GM11168 (cell line): Measurements from ENCODE around the gene IL34.

ENCODE experiments used
- in situ Hi-C: fragments of 300-500 bp; cut with MboI; formaldehyde crosslinking; loops from one replicate; pipeline ENCODE4 v1.12.0; 2022; ENCODE audit warnings: low sequenced_read_pairs; ENCODE audit not compliant: unreplicated experiment

The IL34 gene

DNA sequence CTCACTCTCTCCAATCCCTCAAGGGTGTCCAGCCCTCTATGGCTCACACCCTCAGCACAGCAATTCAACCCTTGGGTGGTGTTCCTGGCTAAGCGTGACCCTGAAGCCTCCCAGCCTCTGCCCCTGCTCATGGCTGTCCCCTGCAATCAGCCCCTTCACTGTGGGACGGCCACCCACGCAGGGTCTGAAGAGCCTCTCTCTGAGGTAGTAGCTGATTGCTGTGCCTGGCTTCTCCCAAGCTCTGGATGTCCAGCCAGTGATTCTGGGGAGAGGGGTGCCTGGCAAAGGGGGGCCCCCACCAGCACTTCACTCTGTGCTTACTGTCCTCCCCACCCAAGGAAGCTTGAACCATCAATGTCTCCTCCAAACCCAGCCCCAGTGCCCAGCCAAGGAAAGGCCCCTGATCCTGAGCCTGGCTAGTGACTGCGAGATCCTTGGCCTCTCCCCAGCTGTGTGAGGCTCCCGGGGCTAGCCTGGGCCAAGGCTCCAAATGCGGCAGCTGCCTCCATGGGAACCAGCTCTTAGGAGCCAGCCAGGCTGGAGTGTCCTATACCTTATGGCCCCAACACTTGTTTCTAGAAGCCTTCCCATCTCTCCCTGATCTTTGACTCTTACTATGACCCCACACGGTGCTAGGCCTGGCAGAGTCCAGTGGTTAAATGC is 29.6 kb downstream of the IL34 start:
- in situ Hi-C loops = no loop called here

DNA sequence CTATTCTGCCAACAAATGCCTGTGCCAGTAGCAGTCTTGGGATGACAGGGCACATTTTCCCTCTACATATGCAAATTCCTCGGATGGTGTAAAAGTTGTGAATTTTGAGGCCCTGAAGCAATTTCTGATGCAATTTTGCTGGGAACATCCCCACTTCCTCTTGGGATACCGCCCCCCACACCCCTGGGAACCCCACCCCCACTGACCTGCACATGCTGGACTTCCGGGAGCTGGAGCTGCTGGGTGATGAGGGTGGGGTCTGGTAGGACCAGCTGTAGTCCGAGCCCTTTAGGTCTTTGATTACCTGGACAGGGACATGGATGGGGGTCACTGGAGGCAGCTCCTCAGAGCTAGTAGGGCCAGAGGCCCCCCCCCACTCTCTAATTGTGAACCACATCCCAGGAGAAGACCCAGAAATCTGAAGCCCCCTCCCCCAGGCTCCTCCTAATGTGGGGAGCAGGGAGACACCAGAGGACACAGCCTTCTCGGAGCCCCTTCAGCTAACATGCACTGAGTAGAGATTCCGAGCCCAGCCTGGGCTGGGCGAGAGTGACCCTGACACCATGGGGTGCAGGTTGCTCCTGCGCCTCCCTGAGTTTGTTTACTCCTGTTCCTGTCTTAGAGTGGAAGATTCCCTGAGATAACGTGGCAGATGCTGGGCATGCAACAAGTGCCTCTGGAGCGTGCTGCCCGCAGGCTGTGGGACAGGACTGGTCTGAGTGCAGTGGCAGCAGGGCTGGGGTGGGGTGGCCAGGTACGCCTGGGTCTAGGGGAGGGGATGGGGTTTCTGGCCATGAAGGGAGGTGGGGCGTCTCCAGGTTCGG is 30.5 kb downstream of the IL34 start:
- in situ Hi-C loops = no loop called here

DNA sequence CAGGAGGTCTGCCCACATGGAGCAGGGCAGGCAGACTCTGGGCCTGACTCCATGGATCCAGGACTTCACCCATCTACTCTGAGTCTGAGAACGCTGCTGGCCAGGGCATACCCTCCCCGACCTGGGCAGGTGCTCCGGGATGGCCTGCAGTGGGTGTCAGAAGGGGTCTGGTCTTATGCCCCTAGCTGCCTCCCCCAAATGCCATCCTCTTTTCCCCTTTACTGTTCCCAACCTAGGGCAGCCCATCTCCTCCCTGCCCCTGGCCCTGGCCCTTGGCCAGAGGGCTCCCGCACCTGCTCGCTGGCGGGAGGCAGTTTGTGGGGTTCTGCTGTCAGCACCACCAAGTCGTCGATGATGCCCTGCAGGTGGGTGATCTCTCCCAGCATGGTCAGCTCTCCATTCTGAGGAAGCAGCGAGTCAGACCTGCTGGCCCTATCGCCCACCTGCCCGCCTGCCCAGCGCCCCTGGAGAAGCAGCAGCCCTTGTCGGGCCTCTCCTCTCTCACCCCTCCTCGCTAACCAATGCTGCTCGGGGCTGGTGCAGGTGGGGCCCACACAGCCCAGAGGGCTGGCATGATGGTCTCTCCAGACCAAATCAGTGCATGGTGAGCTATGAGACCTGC is 31.3 kb downstream of the IL34 start:
- in situ Hi-C loops = no loop called here

DNA sequence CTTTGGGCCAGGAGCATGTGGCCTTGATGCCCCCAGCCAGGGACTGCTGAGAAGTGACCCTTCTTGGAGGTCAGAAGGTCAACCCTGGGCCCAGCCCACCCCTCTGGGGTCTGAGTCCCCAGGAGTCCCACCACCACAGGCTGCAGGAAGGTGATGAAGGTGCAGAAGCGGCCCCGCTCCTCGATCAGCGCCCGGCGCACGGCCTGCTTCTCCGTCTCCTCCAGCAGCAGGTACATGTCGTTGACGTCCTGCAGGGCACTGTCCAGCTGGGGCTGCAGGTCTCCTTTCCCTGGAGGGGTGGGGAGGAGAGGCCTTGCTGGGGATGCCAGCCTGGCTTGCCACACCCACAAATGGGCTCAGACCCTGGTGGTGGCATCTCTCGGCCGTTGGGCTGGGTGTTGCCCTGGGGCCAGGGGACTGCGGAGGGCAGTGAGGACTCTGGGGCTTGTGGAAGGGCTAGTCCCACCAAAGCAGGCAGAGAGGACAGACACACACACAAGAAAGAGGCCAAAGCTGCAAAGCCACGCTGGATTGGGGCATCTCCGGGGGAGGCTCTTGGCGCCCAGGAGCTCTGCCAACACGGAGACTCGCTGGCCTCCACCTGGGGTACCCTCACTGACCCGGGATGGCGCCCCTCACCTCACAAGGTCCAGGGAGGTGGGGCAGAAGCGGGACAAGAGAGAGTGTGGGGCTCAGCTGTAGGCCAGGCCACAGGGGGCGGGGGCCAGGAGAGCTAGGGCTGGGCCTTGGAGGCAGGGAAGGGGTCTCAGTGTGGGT is 31.9 kb downstream of the IL34 start:
- in situ Hi-C loops = no loop called here

DNA sequence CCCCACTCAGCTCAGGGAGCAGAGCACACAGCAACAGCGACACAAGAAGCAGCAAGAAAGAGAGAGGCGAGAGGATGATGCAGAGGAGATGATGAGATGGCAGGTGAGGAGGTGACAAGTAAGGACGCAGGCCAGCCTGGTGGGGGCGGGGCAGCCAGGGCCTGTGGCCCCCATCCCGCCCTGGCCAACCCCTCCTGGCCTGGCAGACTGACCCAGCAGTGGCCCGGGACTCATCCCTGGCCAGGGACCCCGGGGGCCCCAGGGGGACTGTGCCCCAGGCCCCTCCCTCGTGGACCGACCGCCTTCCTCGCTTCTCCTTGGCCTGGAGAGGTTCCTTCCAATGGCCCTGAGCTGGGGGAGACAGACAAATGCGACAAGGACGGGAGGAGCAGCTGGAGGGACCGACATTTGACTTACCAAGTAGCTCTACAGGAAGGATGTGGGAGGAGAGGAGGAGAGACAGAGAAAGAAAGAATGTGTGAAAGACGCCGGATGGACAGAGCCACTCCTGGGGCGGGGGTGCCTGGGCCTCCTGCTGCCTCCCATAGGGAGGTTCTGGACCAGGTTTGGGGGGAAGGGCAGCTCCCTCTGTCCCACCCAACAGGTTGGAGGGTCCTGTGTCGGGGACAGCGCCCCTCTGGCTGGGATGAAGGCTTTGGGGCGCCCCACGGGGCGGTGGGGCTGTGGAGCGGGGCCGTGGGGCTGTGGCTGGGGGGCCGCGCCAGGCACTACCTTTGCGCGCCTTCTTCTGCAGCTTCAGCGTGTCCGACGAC is 32.7 kb downstream of the IL34 start:
- in situ Hi-C loops = no loop called here

DNA sequence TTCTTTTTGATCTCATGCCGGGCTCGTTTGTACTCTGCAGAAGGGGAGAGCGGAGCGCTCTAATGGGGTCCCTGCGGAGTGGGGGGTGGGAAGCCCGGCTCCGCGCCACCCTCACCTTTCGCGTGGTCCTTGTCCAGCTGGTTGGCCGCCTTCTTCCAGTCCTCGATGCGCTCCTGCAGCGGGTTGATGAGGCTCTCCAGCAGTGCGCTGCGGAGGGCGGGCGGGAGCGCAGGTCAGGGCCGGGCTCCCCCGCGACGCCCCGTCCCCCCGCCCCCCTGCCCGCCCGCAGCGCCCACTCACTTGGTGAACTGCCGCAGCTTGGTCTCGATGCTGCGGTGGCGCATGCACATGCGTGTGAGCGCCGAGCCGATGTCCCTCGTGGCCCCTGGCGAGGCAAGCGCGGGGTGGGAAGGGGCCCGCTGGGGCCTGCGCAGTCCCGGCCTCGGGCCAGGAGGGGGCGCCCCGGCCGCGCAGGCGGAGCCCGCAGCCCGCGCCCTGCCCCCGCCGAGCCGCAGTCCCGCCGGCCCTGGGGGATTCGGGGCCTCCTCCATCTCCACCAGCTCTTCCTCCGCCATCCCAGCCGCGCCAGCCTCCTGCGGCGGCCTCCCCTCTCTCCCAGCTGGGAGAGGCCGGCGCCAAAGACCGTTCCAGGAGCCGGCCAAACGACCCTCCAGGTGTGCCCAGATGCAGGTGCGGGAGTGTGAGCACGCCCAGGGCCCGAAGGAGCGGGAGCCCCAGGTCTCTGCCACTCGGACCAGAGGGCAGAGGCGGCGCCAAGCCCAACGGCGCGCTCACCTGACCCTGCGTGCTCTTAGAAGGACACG is 33.5 kb downstream of the IL34 start:
- in situ Hi-C loops = no loop called here

DNA sequence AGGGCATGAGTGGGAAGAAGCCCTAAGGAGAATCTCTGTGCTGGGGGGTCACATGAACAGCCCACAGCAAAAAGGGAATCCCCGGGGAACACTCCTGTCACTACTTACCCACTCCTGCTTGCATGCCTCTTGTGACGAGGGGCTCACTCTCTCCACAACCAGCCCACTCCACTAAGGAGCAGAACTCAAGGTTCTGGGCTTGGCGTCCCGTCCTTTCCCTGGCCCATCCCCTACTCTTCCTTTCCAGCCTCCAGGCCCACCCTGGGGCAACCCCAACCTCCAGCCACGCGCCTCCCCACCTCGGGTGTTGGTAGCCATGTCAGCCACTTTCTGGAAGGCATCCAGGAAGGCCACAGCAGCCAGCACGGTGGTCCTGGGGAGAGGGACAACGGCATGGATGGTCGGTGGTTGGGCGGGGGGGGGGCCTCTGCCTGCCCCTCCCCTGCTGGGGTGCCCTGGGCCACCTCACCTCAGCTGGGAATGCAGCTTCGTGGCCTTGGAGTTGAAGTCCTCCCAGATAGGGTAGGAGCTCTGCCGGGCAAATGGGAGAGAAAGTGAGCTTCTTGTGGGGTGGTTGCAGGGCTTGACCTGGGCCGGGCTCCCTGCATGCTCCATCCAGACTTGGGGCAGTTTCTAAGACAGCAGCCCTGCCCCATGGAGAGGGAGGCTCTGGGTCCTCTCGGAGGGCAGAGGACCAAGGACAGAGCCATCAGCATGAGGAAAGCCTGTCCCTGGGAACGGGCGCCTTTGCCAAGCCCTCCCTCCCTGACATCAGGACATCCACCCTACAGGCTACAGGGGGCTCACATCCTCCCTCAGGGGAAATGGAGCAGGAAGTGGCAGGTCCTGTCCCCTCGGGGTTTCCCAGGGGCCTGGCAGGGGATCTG is 34.4 kb downstream of the IL34 start:
- in situ Hi-C loops = no loop called here

DNA sequence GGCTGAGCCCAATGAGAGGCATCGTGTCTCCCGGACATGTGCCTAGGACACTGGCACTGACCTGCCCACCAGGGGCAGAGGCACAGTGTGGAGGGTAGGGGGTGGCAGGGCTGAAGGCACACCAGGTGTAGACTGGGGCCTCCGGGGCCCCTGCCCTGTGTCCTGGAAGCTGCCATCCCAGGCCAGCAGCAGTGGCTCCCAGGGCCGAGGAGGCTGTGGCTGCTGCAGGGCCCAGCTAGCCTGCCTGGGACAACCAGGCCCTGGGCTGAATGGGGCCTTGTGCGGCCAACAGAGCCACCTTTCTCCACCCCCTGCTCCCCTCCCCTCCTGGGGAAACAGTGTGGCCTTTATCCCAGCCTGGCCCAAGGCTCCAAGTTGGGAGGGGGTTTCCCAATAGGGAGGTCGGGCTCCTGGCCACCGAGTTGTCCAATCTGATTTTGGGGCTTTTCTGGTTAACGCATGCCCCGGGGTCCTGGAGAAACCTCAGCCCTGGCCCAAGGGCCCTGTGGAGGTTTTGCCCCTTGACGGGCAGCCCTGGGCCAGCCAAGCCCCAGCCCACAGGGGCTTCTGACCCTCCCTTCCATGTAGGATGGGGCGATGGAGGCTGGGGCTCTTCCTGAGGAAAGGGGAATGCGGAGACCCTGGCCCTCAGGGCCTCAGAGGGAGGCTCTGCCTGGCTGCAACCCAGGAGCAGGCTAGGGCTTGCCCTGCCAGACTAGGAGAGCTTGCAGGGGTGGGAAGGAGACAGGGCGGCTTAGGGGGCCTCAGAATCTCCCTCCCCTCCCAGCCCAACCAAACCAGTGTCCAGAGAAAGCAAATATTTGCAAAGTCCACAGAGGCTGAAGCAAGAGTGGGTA is 35.3 kb downstream of the IL34 start:
- in situ Hi-C loops = no loop called here

DNA sequence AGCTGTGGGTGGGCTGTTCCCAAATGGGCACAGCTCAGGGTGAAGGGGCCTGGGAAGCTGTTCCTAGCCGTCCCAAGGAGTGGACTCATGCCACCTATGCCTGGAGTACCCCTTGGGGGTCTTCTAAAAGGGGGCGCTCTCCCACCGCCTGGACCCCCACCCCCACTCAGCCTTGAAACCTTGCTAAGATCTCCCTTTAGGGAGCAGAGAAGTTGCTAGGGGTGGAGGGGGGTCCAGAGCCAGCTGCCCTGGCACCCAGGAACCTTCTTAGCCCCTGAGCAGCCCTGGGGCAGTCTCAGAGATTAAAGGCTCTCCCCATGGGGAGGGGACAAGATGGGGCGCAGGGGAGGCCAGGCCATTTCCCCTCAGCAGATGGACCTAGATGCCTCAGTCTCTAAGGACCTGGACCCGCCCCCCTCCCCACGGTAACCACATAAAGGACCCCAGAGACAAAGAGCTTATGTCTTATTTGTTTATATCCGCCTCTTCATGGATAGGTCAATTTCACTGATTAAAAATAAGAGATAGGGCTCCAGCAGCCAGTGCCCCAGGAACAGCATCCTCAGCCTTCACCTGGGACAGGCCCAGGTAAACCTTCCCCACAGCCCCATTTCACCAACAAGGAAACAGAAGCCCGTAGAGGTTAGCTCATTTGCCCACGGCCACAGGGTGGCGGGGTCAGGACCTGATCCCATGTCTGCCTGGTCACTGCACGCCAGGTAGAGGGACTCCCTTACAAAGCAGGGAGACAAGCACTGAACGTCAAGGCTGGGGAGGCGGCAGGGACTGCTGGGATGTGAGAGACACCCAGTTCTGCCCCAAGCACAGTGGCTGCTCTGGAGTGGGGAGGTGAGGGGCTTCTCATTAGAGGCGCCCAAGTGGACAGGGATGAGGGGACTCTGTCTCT is 36.1 kb downstream of the IL34 start:
- in situ Hi-C loops = no loop called here

DNA sequence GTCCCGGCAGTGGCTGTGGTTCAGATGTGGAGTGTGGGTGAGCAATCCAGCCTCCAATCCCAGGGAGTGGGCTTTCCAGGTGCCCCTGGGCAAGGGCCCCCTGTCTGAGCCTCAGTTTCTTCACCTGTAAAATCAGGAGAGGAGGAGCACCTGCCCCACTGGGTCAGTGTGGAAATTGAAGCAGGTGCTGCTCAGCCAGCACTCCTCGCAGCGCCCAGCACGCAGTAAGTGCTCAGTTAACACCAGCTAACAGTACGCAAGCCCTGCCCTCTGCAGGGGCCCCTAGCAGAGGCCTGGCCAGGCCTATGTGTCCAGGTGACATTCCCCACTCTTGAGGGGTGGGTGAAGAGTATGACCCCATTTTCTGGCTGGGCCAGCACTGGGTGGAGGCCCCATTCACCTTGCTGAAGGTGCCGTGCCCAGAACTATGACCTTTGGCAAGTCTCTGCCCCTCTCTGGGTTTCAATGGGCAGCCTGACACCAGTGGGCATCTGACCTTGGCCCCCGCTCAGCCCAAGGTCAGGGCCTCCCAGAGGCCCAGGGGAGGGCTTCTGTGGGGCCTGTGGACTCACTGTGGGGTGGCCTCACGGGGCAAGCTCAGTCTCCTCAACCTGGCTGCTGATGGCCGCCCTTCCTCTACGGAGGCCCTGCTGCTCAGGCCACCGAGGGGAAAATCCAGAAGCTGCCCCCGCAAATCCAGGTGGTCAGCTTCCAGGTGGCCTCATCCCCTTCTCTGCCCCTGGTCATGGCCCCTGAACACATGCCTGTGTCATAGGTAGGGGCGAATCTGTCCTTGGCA is 37.0 kb downstream of the IL34 start:
- in situ Hi-C loops = no loop called here

DNA sequence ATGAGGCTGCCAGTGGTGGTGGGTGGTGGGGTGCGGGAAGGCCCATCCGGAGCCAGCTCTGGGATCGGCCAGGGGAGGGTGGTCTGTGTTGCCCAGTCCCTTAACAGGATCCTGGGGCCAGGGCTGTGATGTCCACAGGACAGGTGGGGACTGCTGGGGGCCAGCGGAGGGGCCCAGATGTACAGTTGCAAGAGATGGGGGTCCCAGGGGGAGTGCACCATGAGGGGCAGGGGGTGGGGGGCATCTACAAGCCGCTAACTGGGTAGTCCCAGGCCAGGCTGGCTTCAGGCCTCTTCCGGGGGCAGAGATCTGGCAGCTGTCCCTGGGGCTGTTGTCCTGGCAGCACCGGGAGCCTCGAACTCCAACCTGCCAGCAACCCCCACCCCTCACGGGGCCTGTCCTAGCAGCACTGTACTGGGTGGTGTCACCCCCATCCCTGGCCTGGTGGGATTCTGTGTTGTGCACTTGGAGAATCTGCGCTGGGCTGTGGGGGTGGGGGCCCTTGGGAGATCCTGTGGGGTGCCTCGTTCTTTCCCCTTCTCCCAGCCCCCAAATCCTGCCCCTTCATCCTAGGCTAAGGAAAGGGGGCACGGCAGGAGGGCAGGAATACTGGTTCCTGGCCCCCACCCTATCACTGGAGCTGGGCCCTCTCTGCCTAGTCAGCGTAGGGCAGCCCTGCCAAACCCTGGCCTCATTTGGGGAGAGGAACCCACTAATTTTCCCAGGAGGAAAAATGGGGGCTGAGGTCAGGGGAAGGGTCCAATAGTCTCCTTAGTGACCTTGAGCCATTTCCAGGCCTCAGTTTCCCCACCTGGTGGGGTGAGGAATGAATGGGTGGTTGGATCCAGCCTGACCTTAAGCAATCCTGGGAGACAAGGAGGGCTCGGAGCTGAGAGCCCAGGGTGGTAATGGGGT is 38.0 kb downstream of the IL34 start:
- in situ Hi-C loops = no loop called here

DNA sequence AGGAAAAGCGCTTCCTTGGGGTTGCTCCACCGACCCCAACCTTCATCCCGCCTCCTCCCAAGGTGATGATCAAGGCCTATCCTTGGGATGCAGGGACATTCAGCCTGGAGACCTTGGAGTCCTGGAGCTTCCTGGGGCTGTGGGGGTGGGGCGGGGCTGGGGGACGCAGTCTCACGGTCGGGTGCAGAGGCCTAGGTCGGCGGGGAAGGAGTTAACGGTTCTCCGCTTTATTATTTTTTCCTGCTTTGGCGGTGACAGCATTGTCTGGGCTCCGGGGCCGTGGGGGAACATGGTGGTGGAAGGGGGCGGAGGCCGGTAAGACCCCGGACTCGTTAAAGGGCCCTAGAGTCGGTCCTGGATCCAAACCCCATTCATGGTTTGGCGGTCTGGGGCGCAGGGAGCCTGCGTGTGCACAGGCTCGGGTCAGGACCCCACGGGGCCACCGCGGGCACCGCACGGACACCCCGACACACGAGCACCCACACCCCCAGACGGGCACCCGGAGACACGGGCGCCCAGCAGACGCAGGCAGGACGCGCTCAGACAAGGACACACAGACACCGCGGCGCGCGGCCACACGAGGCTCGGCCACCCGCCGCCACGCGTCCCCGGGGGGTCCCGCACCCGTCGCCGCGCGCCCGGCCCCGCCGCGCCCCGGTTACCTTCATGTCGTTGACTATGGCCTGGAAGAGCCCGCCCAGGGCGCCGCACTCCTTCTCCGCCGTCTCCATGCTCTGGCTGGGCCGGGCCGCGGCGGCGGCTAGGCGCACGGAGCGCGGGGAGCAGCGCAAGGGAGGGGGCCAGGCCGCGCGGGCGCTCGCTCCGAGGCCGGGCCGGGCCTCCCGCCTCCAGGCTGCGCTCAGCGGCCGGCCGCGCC is 38.9 kb downstream of the IL34 start:
- in situ Hi-C loops = no loop called here

DNA sequence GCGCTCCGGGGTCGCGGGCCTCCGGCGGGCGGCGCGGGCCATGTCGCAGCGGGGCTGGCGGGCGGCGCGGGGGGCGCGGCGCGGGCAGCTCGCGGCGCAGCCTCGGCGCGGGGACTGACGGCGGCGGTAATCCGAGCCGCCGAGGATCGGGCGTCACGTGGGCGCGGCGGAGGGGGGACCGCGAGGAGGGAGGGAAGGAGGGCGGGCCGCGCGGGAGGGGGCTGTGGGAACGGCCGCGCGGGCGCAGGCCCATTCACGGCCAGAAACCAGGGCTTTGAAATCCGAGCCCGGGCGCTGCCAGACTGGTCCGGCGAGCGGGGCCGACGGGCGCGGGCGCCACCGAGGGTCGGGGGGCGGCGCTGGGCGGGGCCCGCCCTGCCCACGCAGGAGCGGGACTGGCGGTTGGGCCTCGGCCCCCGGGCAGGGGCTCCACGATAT is 39.6 kb downstream of the IL34 start, which contains the start of gene MTSS2:
Gene MTSS2 (minus strand): TSS at position 116 of the 438 bp plus-strand sequence. CDS start 262 bp downstream, outside the sequence.
- in situ Hi-C loops = no loop called here
